Measurements from ENCODE around the gene HOXA3.
A peak's percentile ranks its signal among the peaks of the same experiment; 100 is the strongest.

The HOXA3 gene

GRCh38 chr7:27179503-27180430 is 27.4 kb upstream of the HOXA3 start:
- DNase-seq (ENCODE audit: low read depth in 1 of 2, low spot score in 1 of 2): peak; percentile 28 to 37

- no peak for DNase-seq (ENCODE audit: low read depth in 1 of 2, low spot score in 1 of 2)
These were observed 26.6 kb upstream of the HOXA3 start for GRCh38 chr7:27179030-27179429.

- DNase-seq (ENCODE audit: low read depth in 1 of 2, low spot score in 1 of 2): no peak
These were observed 26.0 kb upstream of the HOXA3 start for GRCh38 chr7:27178366-27178765.

- no peak for DNase-seq (ENCODE audit: low read depth in 1 of 2, low spot score in 1 of 2)
These were observed 25.5 kb upstream of the HOXA3 start for GRCh38 chr7:27177795-27178320.

GRCh38 chr7:27176962-27177794 is 24.8 kb upstream of the HOXA3 start:
- DNase-seq (ENCODE audit: low read depth in 1 of 2, low spot score in 1 of 2): peak in 1 of 2 donors; percentile 2

GRCh38 chr7:27176524-27176845 is 24.1 kb upstream of the HOXA3 start:
- DNase-seq (ENCODE audit: low read depth in 1 of 2, low spot score in 1 of 2): no peak

GRCh38 chr7:27175626-27176523 is 23.5 kb upstream of the HOXA3 start:
- peak in 1 of 2 donors; percentile 0 for DNase-seq (ENCODE audit: low read depth in 1 of 2, low spot score in 1 of 2)

- no peak for DNase-seq (ENCODE audit: low read depth in 1 of 2, low spot score in 1 of 2)
These were observed 22.7 kb upstream of the HOXA3 start for GRCh38 chr7:27174874-27175625.

- DNase-seq (ENCODE audit: low read depth in 1 of 2, low spot score in 1 of 2): peak in 1 of 2 donors; percentile 3
These were observed 21.8 kb upstream of the HOXA3 start, which contains the start of gene HOXA10 for GRCh38 chr7:27173956-27174873. Gene HOXA10 (minus strand): TSS chr7:27174320. CDS start chr7:27174306, 14 bp downstream.

- DNase-seq (ENCODE audit: low read depth in 1 of 2, low spot score in 1 of 2): peak in 1 of 2 donors; percentile 3
These were observed 21.1 kb upstream of the HOXA3 start for GRCh38 chr7:27173511-27173955.

- peak in 1 of 2 donors; percentile 3 for DNase-seq (ENCODE audit: low read depth in 1 of 2, low spot score in 1 of 2)
These were observed 20.6 kb upstream of the HOXA3 start for GRCh38 chr7:27172823-27173510.

- peak in 1 of 2 donors; percentile 3 for DNase-seq (ENCODE audit: low read depth in 1 of 2, low spot score in 1 of 2)
These were observed 20.0 kb upstream of the HOXA3 start for GRCh38 chr7:27172315-27172774.

- peak in 1 of 2 donors; percentile 1 for DNase-seq (ENCODE audit: low read depth in 1 of 2, low spot score in 1 of 2)
These were observed 19.4 kb upstream of the HOXA3 start for GRCh38 chr7:27171637-27172314.

- DNase-seq (ENCODE audit: low read depth in 1 of 2, low spot score in 1 of 2): no peak
These were observed 18.9 kb upstream of the HOXA3 start for GRCh38 chr7:27171325-27171636.

- no peak for DNase-seq (ENCODE audit: low read depth in 1 of 2, low spot score in 1 of 2)
These were observed 18.3 kb upstream of the HOXA3 start for GRCh38 chr7:27170426-27171324.

GRCh38 chr7:27169658-27170425 is 17.5 kb upstream of the HOXA3 start:
- no peak for DNase-seq (ENCODE audit: low read depth in 1 of 2, low spot score in 1 of 2)

Data from activated T-helper 1 cell treated with anti-CD3 and anti-CD28 coated beads, Interleukin-2, amount 50 U/mL, for 16 hours (primary cell).